Mesendoderm (in vitro differentiated cells): ENCODE measurements around the gene MPPED1.

Experiments
- DNase-seq: peaks from one replicate; pipeline ENCODE4 v3.0.0; 2013
- H2AK5ac ChIP-seq: 2 replicates; pipeline ENCODE4 v1.6.1; 2013; ENCODE audit warnings: low read length, inconsistent platforms
- H2BK120ac ChIP-seq: 2 replicates; pipeline ENCODE4 v1.6.1; 2013; ENCODE audit warnings: low read depth, mild to moderate bottlenecking, low read length, moderate library complexity, mixed read lengths
- H2BK15ac ChIP-seq: replicated peaks from 2 replicates; pipeline ENCODE4 v1.6.1; 2013; ENCODE audit warnings: low read depth, mild to moderate bottlenecking, moderate library complexity
- H2BK5ac ChIP-seq: 2 replicates; pipeline ENCODE4 v1.6.1; 2013; ENCODE audit warnings: low read length, inconsistent platforms
- H3K18ac ChIP-seq: 2 replicates; pipeline ENCODE4 v1.6.1; 2013; ENCODE audit warnings: mild to moderate bottlenecking, low read length, mixed read lengths
- H3K23ac ChIP-seq: one replicate; pipeline ENCODE4 v1.6.1; 2013; ENCODE audit warnings: low read length
- H3K27ac ChIP-seq: 2 replicates; pipeline ENCODE4 v1.5.1; 2013; ENCODE audit warnings: low read depth, mild to moderate bottlenecking, inconsistent platforms, low read length, moderate library complexity
- H3K27me3 ChIP-seq: 2 replicates; pipeline ENCODE4 v1.6.1; 2013; ENCODE audit warnings: low read length, control low read depth, mild to moderate bottlenecking, inconsistent platforms; ENCODE audit not compliant: insufficient read depth, poor library complexity
- H3K36me3 ChIP-seq: 2 replicates; pipeline ENCODE4 v1.6.1; 2013; ENCODE audit warnings: low read length, inconsistent platforms; ENCODE audit not compliant: control insufficient read depth, insufficient read depth
- H3K4ac ChIP-seq: one replicate; pipeline ENCODE4 v1.6.1; 2013; ENCODE audit warnings: low read depth, mild to moderate bottlenecking, low read length, moderate library complexity
- H3K4me1 ChIP-seq: 2 replicates; pipeline ENCODE4 v1.6.1; 2013; ENCODE audit warnings: low read depth, low read length, inconsistent platforms; ENCODE audit not compliant: control insufficient read depth
- H3K4me2 ChIP-seq: 2 replicates; pipeline ENCODE4 v1.6.1; 2013; ENCODE audit warnings: low read length
- H3K4me3 ChIP-seq: 2 replicates; pipeline ENCODE4 v1.5.1; 2013; ENCODE audit warnings: mild to moderate bottlenecking, low read length
- H3K56ac ChIP-seq: one replicate; pipeline ENCODE4 v1.6.1; 2013; ENCODE audit warnings: low read length
- H3K79me1 ChIP-seq: 2 replicates; pipeline ENCODE4 v1.6.1; 2013; ENCODE audit warnings: low read length, inconsistent platforms
- H3K79me2 ChIP-seq: 2 replicates; pipeline ENCODE4 v1.6.1; 2013; ENCODE audit warnings: mild to moderate bottlenecking, low read length; ENCODE audit not compliant: control insufficient read depth, insufficient read depth
- H3K9ac ChIP-seq: 2 replicates; pipeline ENCODE4 v1.6.1; 2013; ENCODE audit warnings: low read length, inconsistent platforms
- H4K5ac ChIP-seq: one replicate; pipeline ENCODE4 v1.6.1; 2013; ENCODE audit warnings: low read length
- H4K8ac ChIP-seq: one replicate; pipeline ENCODE4 v1.6.1; 2013; ENCODE audit warnings: low read depth, mild to moderate bottlenecking, control low read depth, low read length, moderate library complexity
- WGBS: extraction: QIAGEN DNeasy Blood & Tissue Kit; methylation state at CpG from one replicate; pipeline ENCODE4 v1.1.7; 2013; ENCODE audit warnings: low lambda C conversion rate, missing lambda C conversion rate; ENCODE audit not compliant: insufficient coverage; ENCODE audit errors: extremely low coverage; 5-methylcytosine and 5-hydroxymethylcytosine counted together

The MPPED1 gene

GRCh38 chr22:43393844-43394474 is 17.9 kb upstream of the MPPED1 start:
- H4K8ac ChIP-seq: no peak overlapping the region
- no peak overlapping the region for H3K18ac ChIP-seq
- no peak overlapping the region for H3K56ac ChIP-seq
- no peaks in the 10 kb centered on the region for H3K4me1 ChIP-seq
- no peak overlapping the region for H2BK120ac ChIP-seq
- H3K36me3 ChIP-seq: no peaks in the 10 kb centered on the region
- no peaks in the 10 kb centered on the region for H3K79me1 ChIP-seq
- no peak overlapping the region for H3K9ac ChIP-seq
- DNase-seq: no peak
- no peak overlapping the region for H3K4me3 ChIP-seq
- H3K27ac ChIP-seq: no peak overlapping the region
- no CpG with 5 or more reads among the region's 4 CpGs for WGBS
- H2AK5ac ChIP-seq: no peak overlapping the region
- no peak overlapping the region for H2BK5ac ChIP-seq
- no peak overlapping the region for H4K5ac ChIP-seq
- no peak overlapping the region for H2BK15ac ChIP-seq
- H3K4me2 ChIP-seq: no peak overlapping the region
- no peaks in the 10 kb centered on the region for H3K79me2 ChIP-seq
- no peaks in the 10 kb centered on the region for H3K27me3 ChIP-seq
- no peak overlapping the region for H3K4ac ChIP-seq
- no peak overlapping the region for H3K23ac ChIP-seq

DNA sequence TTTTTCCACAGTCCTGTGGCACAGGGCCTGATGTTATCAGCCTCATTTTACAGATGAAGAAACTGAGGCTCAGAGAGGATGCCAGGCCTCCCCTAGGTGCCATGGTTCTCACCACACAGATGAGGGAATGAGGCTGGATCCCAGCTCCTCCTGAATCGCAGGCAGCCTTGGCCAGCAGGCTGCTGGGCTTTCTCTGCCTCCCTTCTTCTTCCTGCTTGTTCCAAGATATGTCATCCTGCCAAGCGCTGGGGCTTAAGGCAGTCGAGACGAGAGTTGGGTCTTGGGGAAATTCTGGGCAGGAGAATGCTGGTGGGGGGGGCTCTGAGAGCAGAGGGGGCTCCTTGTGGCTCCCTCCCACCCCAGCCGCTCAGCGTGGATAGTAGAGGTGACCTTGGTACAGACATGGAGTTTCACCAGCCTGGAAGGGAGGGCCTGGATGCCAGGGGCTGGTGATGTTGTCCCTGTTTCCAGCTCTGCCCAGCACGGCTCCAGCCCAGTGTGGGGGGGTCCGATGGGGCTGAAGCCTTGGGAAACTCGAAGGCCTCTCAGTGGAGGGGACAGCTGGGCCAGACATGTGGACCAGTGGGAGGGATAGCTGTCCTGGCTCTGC is 16.6 kb upstream of the MPPED1 start:
- H3K27me3 ChIP-seq: no peaks in the 10 kb centered on the region
- H2BK120ac ChIP-seq: no peak overlapping the region
- H3K36me3 ChIP-seq: no peaks in the 10 kb centered on the region
- H3K9ac ChIP-seq: no peak overlapping the region
- H3K4ac ChIP-seq: no peak overlapping the region
- no peak overlapping the region for H4K8ac ChIP-seq
- no peak overlapping the region for H4K5ac ChIP-seq
- no peak overlapping the region for H2BK15ac ChIP-seq
- DNase-seq: no peak
- H3K79me2 ChIP-seq: no peaks in the 10 kb centered on the region
- H3K23ac ChIP-seq: no peak overlapping the region
- no peak overlapping the region for H2BK5ac ChIP-seq
- H3K4me1 ChIP-seq: no peaks in the 10 kb centered on the region
- no peak overlapping the region for H3K18ac ChIP-seq
- H3K4me2 ChIP-seq: no peak overlapping the region
- no CpG with 5 or more reads among the region's 9 CpGs for WGBS
- no peak overlapping the region for H3K27ac ChIP-seq
- no peaks in the 10 kb centered on the region for H3K79me1 ChIP-seq
- no peak overlapping the region for H2AK5ac ChIP-seq
- H3K56ac ChIP-seq: no peak overlapping the region
- no peak overlapping the region for H3K4me3 ChIP-seq

- H3K4me1 ChIP-seq: no peaks in the 10 kb centered on the region
- H2AK5ac ChIP-seq: no peak overlapping the region
- no peak for DNase-seq
- H3K27me3 ChIP-seq: no peaks in the 10 kb centered on the region
- no peak overlapping the region for H4K8ac ChIP-seq
- no CpG with 5 or more reads among the region's 17 CpGs for WGBS
- H3K27ac ChIP-seq: no peak overlapping the region
- H3K4me2 ChIP-seq: no peak overlapping the region
- no peak overlapping the region for H3K4ac ChIP-seq
- no peaks in the 10 kb centered on the region for H3K79me2 ChIP-seq
- H3K4me3 ChIP-seq: no peak overlapping the region
- no peak overlapping the region for H2BK5ac ChIP-seq
- H2BK120ac ChIP-seq: no peak overlapping the region
- no peaks in the 10 kb centered on the region for H3K36me3 ChIP-seq
- no peaks in the 10 kb centered on the region for H3K79me1 ChIP-seq
- no peak overlapping the region for H3K18ac ChIP-seq
- H2BK15ac ChIP-seq: no peak overlapping the region
- H3K56ac ChIP-seq: no peak overlapping the region
- no peak overlapping the region for H3K23ac ChIP-seq
- no peak overlapping the region for H3K9ac ChIP-seq
- no peak overlapping the region for H4K5ac ChIP-seq
Measured at GRCh38 chr22:43396321-43396933, 15.4 kb upstream of the MPPED1 start.

GRCh38 chr22:43396934-43397457 is 14.8 kb upstream of the MPPED1 start:
- H3K27ac ChIP-seq: no peak overlapping the region
- no peak overlapping the region for H3K23ac ChIP-seq
- H3K56ac ChIP-seq: no peak overlapping the region
- no peak for DNase-seq
- H2AK5ac ChIP-seq: no peak overlapping the region
- no peak overlapping the region for H3K18ac ChIP-seq
- WGBS: no CpG with 5 or more reads among the region's 23 CpGs
- H4K5ac ChIP-seq: no peak overlapping the region
- no peak overlapping the region for H3K9ac ChIP-seq
- no peak overlapping the region for H2BK15ac ChIP-seq
- H3K79me1 ChIP-seq: no peaks in the 10 kb centered on the region
- no peak overlapping the region for H2BK5ac ChIP-seq
- no peak overlapping the region for H2BK120ac ChIP-seq
- no peak overlapping the region for H4K8ac ChIP-seq
- no peaks in the 10 kb centered on the region for H3K79me2 ChIP-seq
- no peaks in the 10 kb centered on the region for H3K27me3 ChIP-seq
- H3K4me2 ChIP-seq: no peak overlapping the region
- H3K36me3 ChIP-seq: no peaks in the 10 kb centered on the region
- no peak overlapping the region for H3K4me3 ChIP-seq
- H3K4me1 ChIP-seq: no peaks in the 10 kb centered on the region
- no peak overlapping the region for H3K4ac ChIP-seq

DNA sequence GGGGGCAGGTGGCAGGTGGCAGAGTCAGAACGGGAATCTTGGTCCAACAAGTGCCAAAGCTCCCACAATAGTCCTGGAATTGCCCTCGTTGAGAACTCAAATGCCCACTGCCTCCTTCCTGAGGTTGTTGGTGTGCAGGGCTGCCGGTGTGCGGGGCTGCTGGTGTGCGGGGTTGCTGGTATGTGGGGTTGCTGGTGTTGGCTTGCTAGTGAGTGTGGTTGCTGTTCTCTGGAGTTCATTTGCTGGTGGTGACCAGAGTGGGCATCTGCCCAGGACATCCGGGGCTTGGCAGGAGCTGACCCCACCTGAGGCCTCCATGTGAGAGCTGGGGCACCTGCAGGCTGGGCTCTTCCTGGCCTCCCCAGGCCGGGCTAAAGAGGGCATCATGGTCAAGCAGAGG is 14.0 kb upstream of the MPPED1 start:
- Histone ChIP-seq H3K4ac (no peak overlapping the region), H3K56ac (no peak overlapping the region), H3K4me1 (no peaks in the 10 kb centered on the region), H3K9ac (no peak overlapping the region), H3K27ac (no peak overlapping the region), H2BK15ac (no peak overlapping the region), H3K18ac (no peak overlapping the region), H3K79me2 (no peaks in the 10 kb centered on the region), H3K4me3 (no peak overlapping the region), H2BK120ac (no peak overlapping the region), H3K36me3 (no peaks in the 10 kb centered on the region), H2AK5ac (no peak overlapping the region), H4K8ac (no peak overlapping the region), H3K79me1 (no peaks in the 10 kb centered on the region), H2BK5ac (no peak overlapping the region), H3K23ac (no peak overlapping the region), H3K4me2 (no peak overlapping the region), H4K5ac (no peak overlapping the region), H3K27me3 (no peaks in the 10 kb centered on the region)
- no peak for DNase-seq
- WGBS: no CpG with 5 or more reads among the region's 7 CpGs
